Forelimb muscle (tissue), 1 donor: ENCODE results near the gene RNF31. TPM values are rescaled to one million over a fixed set of nuclear protein-coding genes. Genes with fewer than 3 reads are reported as not detected.
"Not testable (repeated sequence)": the region's sequence is repeated elsewhere in the genome, so short reads cannot be mapped to it uniquely, and the experiment has no call there.

Experiments used
- DNase-seq: peaks from one replicate; pipeline ENCODE4 v3.0.0-alpha.2; 2013; ENCODE audit warnings: low read depth
- polyA plus RNA-seq: library from polyadenylated mRNA; unstranded; fragments of 120-200 nt; gene quantifications from one replicate; pipeline ENCODE4 v1.2.1, GENCODE V29; 2013; ENCODE audit not compliant: insufficient read length

RNF31 gene
- polyA plus RNA-seq: 32.6 TPM

DNA sequence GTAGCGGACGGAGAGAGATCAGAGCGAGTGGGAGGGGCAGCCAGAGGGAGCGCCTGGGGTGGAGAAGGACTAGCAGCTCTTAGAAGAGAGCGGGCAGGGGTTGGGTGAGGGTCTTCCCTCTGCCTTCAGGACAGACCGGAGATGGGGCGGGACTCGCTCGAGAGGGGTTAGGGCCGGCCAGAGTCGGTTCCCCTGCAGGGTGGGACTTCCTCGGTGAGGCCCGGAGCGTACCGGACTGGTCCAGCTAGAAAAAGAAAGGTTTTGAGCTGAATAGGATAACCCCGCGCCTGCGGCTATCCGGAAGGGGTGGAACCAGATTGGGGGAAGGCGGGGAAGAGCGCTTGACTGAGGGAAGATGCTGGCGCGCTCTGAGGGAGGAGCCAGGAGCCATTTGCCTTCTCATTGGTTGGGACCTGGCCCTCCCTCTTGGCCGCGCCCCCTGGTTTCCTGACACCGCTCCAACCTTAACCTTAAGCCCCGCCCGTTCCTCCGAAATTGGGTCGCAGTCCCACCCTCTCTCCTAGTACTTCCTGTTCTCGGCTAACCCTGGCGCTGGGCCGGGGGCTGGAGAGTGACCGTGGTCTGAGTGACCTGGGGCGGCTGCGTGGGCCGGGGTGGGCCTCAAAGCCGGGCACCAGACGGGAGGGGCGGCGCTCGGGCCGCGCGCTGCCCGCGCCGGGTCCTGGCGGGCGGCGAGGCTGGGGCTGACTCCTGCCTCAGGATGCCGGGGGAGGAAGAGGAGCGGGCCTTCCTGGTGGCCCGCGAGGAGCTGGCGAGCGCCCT, at the start of gene RNF31:
TSS of gene RNF31 (plus strand) at position 521 of the 783 bp plus-strand sequence. CDS start at position 722, 201 bp downstream.
- peak; percentile 97 for DNase-seq

DNA sequence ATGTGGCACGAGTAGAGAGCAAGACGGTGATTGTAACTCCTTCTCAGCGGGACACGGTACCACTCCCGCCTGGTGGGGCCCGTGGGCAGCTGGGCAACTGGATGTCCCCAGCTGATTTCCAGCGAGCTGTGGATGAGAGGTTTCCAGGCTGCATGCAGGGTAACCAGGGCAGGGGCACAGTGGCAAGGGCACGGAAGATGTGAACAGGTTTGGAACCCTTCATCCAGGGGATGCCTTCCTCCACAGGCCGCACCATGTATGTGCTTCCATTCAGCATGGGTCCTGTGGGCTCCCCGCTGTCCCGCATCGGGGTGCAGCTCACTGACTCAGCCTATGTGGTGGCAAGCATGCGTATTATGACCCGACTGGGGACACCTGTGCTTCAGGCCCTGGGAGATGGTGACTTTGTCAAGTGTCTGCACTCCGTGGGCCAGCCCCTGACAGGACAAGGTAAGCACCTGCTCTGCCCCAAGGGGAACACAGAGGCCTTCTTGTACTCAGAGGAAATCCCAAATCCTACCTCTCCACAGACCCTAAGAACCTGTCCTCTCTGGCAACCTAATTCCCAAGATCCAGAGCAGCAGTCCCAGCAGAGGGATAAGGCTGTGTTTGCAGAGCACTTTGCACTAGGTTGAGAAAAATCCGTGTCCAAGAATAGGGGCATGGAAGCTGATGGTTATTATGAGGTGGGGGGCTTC, 48.9 kb upstream of the RNF31 start:
- DNase-seq: no peak

DNA sequence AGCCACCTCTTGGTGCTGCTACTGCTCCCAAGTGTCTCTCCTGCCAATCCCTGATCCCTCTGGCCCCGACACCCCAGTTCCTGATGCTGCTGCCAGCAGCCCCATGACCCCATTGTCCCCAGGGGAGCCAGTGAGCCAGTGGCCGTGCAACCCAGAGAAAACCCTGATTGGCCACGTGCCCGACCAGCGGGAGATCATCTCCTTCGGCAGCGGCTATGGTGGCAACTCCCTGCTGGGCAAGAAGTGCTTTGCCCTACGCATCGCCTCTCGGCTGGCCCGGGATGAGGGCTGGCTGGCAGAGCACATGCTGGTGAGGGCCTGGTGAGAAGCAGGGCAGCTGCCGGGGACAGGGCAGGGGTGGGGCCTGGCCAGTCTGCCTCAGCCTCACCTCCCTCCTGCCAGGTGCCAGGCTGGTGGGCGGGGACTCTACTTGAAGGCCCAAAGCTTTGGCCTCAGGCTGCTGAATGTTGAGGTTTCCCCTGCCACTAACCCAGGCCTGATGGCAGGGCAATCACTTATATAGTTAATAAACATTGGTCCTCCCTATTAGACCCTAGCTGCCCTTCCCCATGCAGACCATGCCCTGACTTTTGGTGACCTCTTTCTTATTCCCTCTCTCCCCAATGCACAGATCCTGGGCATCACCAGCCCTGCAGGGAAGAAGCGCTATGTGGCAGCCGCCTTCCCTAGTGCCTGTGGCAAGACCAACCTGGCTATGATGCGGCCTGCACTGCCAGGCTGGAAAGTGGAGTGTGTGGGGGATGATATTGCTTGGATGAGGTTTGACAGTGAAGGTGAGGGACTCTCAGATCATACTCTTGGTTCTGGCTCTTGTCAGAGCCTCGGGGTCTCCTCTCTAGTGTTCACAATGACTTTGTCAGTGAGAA, 48.1 kb upstream of the RNF31 start:
- DNase-seq: no peak

DNA sequence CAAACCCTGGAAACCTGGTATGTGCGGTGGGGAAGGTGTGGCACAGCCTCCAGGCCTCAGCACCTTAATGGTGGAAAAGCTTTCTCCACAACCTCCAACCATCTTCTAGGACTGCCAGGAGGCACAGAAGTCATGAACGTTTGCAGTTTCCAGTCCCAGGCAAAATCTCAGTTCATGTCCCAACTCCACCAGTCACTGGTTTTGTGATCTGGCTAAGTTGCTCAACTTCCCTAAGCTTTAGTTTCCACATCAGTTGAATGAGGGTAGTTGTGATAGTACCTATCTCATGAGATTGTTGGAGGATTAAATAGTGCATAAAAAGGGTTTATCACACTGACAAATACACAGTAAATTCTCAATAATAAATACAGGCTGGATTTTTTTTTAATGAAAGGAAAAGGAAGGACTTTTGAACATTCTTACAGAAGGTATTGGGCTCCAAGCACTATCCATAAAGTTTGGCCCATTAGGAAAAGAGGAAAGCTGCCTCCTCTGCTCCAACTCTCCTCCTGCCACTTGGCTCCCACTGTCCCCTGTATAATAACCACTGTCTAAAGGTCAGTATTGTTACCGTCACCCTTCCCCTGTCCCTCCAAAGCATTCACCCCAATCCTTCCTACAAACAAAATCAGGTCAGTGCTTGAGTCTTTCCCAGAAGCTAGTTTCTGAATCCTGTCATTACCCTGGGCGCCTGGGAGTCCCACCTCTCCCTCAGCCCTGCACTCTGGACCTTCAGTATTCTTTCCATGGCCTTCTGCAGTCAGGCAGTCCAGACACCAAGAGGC, 46.9 kb upstream of the RNF31 start:
- no peak for DNase-seq

DNA sequence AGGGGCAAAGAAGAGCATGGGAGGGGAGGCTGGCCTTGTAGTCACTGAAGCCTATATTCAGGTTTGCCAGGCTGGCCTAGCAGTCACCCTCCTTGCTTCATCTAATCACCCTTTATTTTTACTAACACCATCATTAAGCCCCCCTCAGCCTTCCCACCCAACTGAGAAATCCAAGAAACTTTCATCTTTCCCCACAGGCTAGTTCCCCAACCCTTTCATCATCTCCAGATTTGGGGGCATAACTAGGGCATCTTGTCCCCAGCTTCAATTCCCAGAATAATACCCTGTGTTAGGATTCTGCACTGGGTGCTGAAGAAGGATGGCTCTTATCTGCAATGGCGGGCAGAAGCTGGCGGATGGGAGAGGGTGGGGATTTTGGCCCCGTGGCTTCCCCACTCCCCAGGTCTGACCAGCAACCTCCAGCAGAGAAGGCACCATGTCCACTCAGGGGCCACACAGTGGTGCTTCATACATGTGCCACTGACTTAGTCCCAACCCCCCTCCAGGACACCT, 46.3 kb upstream of the RNF31 start:
- no peak for DNase-seq

DNA sequence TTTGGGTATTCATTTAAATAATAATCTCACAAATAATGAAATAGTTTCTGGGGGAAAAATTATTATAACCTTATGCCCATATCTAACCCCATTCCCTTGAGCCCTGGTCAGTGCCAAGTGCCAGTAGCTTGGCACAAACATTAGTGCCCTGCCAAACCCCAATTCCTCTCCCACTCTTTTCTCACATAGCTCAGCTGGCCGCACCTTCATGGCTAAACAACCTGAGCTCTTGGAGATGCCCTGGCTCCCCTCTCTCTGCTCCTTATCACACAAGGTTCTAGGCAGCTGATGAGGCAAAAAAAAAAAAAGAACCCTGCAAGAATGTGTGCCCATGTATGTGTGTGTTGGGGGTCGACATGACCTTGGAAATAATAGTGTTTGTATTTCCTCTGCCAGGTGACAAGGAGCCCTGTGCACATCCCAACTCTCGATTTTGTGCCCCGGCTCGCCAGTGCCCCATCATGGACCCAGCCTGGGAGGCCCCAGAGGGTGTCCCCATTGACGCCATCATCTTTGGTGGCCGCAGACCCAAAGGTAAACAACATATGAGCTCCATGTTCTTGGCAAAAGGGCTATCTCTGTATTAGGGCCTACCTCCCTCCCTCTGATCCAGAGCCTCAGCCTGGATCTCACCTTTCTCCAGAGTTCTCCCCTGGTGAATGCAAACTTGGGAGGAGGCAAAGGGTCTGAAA, 44.8 kb upstream of the RNF31 start:
- DNase-seq: no peak

DNA sequence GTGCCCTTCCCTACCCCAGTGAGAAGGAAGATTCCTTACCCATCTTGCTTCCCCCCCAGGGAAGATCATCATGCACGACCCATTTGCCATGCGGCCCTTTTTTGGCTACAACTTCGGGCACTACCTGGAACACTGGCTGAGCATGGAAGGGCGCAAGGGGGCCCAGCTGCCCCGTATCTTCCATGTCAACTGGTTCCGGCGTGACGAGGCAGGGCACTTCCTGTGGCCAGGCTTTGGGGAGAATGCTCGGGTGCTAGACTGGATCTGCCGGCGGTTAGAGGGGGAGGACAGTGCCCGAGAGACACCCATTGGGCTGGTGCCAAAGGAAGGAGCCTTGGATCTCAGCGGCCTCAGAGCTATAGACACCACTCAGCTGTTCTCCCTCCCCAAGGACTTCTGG, 43.8 kb upstream of the RNF31 start:
- DNase-seq: no peak

DNA sequence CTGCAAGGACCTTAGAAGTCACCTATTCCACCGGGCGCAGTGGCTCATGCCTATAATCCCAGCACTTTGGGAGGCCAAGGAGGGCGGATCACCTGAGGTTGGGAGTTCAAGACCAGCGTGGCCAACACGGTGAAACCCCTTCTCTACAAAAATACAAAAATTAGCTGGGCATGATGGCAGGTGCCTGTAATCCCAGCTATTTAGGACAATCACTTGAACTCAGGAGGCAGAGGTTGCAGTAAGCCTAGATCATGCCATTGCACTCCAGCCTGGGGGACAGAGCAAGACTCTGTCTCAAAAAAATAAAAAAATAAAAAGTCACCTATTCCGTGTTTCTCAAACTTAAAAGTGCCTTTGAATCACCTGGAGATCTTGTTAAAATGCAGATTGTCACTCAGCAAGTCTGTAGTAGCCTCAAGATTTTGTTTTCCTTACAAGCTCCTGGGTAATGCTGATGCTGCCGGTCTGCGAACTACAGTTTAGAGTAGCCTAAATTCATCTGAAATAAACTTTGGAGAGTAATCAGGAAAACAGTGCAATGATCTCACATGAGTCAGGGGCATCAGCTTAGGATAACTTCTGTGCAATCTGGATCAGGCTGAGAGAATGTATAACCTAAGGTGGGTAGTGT, 41.6 kb upstream of the RNF31 start:
- DNase-seq: not testable (repeated sequence)

DNA sequence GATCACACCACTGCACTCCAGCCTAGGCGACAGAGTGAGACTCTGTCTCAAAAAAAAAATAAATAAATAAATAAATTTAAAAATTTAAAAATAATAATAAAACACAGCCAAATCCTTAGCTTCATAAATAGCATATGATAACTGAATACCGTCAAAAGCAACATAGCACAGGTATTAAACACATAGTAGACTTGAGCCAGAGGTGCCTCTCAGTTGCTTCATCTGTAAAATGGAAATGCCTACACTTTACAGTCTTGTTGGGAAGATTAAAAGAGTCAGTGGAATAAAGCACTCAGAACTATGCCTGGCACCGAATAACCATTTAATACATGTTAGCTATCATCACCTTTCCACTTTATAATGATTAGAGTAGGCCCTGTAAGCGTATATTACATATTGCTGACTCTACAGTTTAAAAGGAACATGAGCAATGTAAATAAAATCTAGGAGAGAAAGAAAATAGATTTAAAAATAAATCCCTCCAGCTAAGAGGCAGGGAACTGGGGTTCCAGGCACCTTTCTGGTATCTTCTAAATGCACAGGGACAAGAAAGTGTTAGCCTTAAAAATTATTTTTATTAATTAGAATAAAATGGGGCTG, 40.5 kb upstream of the RNF31 start:
- DNase-seq: no peak

DNA sequence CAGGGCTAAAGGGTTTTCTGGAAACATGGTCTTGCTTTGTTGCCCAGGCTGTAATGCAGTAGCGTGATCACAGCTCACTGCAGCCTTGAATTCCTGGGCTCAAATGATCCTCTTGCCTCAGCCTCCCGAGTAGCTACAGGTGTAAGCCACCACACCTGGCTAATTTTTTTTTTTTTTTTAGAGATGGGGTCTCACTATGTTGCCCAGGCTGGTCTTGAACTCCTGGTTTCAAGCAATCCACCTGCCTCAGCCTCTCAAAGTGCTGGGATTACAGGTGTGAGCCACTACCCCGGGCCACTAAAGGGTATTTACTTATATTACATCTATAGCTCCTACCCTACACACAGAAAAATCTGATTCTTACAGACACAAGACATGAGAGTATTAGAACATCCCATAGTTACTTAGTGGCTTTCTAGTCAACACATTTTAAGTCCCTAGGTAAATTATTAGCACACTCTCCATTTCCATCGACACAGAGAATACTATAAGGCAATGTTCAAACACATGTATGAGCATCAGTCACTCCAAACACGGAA, 38.9 kb upstream of the RNF31 start:
- DNase-seq: no peak

DNA sequence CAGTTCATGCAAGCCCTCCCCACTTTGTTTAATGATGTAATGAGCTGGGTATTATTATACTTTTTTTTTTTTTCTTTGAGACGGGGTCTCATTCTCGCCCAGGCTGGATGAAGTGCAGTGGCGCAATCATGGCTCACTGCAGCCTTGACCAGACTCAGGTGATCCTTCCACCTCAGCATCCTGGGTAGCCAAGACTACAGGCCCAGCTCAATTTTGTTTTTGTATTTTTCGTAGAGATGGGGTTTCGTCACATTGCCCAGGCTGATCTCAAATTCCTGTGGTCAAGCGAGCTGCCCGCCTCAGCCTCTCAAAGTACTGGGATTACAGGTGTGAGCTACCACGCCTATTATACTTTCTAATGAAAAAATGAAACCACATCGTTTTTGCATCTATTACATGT, 37.2 kb upstream of the RNF31 start:
- DNase-seq: no peak

DNA sequence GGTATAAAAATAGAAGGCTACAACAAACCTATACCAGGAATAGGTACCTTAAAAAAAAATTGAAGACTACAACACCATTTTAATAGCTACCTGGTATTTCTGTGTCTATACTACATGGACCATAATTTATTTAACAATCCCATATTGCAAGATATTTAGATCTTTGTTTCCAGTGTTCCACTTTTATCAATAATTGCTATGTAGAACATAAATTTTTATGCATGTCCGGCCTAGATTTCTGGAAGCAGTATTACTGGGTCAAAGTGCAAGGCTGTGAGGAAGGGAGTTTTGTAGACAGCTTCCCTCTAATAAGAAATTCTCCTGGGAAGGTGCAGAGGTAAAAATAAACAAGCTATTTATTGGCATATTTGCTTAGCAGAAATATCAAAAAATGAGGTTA, 36.8 kb upstream of the RNF31 start:
- DNase-seq: no peak

DNA sequence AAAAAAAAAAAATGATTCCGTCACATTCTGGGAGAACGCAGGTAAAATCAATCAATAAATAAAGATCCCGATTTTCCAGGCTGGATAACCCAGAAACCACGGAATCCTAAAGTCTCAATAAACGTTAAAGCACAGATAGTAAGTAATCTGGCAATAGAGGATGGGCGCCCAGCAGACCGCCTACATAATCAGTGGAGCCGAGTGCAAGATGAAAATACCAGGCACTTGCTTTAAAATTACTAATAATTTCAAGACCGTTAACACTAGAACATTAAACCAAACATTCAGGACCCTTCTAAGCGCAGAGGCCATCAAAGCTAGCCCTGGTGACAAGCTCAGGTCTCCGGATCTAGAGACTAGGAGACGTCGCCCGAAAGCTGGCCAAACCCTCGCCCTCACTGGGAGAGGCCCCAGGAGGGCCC, 33.9 kb upstream of the RNF31 start:
- no peak for DNase-seq

DNA sequence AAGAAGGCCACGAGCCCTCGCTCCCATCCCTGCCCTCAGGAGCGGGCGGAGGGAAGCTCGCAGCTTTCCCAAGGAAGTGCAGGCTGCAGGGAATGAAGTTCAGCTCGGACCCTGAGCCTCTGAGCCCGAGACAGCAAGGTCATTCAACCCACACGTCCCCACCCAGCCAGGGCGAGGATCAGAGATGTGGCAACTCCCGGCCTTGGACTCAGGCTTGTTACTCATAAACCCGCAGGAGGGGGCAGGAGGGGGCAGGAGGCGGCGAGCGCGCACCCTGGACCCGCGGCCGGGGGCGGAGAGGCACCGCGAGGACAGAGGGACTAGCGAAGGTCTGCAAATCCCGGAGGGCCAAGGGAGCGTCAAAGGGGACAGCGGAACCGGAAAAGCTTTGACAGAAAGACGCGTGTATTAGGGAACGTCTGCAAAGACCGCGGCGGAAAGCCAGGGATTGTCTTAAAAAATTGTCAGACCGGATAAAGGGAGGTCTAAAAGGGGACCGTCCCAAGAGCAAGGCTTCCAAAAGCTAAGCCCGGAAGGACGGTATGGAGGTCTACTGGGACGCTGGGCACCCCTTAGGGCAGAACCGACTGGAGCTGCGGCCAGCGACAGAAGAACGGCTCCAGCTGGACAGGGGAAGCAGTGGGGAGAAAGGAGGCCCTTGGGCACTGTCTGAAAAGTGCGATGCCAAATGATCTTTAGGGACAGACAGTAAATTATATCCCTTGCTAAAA, 33.3 kb upstream of the RNF31 start:
- peak; percentile 66 for DNase-seq

DNA sequence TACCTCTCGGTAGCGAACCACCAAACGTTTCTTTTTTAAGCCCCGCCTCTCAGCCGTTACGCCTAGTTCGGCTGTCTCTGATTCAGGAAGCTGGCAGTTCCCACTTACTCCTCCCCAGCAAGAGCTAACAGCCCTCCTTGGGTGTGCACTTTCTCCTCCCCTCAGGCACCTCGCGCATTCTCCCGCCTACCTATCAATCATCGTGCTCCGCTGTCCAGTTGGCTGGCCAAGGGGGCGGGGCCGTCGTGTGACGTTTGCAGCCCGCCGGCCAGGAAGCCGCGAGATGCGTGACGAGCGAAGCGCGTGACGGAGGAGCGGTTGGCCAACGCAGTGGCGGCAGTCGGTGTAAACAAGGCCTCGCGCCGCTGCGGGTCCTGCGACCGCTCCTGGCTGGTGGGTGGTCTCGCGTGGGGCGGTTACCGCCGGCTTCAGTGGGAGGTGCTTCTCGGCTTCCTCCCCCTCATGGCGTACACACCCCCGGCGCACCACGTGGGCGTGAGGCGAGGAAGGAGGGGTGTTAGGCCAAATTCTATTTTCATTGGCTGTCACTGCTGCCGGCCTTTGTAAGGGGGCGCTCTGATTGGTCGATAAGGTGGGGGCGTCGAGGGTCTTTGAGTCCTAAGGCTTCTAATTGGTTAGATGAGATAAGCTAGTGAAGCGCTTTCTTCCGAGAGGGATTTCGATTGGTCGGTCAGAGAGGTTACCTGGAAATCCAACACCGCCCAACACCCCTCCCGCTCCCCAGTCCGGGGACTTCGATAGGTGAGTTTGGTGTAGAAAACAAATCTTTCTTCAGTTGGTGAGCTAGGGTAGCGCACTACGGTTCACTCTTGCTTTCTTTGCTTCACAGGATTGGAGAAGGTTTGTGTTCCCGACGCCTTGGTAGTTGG, 32.5 kb upstream of the RNF31 start, which contains the start of the genes DCAF11 and NRL:
TSS of gene DCAF11 (plus strand) at position 246 of the 890 bp plus-strand sequence. CDS start 818 bp downstream, outside the sequence.
TSS of gene NRL (minus strand) at position 418 of the 890 bp plus-strand sequence. CDS start 32,101 bp downstream, outside the sequence.
- DNase-seq: peak; percentile 98

DNA sequence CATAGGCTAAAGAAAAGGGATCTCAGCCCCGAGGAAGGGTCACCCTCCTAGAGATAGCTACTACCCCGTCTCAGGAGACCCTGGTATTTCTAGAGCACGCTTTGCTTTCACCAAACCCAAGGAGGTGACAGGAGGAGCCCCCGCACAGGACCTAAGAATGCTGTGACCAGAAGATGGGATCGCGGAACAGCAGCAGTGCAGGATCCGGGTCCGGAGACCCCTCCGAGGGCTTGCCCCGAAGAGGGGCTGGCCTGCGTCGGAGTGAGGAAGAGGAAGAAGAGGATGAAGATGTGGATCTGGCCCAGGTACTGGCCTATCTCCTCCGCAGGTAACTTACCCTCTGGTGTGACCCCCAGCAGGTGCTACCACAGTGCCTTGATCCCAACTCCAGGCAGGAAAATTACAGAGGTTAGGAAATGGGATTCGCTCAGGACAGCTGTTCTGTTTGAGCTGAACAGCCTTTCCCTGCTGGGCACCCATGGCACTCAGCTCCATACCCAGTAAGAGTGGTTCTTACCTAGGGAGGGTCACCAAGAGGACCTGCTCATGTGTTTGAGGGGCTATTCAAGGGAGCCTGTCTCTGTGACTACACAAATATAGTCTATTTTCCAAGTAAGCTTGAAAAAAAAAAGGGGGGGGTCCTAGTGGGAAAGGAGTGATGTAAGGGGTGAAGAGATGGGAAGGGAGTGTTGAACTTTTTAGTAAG, 31.7 kb upstream of the RNF31 start:
- no peak for DNase-seq
